PFSK-1 (cell line): Measurements from ENCODE around the gene NDFIP1.

Experiments used
- FOXP2 ChIP-seq: optimal IDR thresholded peaks from 2 replicates; pipeline ENCODE3; 2011; ENCODE audit warnings: borderline replicate concordance, control low read depth, inconsistent platforms; ENCODE audit not compliant: insufficient read depth; ENCODE audit errors: extremely low read length, extremely low read depth
- POLR2AphosphoS5 ChIP-seq: IDR thresholded peaks from 2 replicates; pipeline ENCODE4 v1.6.1; 2012; ENCODE audit warnings: low read depth, mild to moderate bottlenecking, control low read depth, low read length, moderate library complexity
- SIN3A ChIP-seq: IDR thresholded peaks from 2 replicates; pipeline ENCODE4 v1.6.1; 2012; ENCODE audit warnings: mild to moderate bottlenecking, low read length, moderate library complexity, borderline replicate concordance; ENCODE audit not compliant: insufficient read depth
- TAF1 ChIP-seq: IDR thresholded peaks from 2 replicates; pipeline ENCODE4 v1.6.1; 2012; ENCODE audit warnings: low read length, control low read depth, borderline replicate concordance; ENCODE audit not compliant: insufficient read depth
- TF ChIP-seq, protein P1 (sequence below), 2 experiments: IDR thresholded peaks; 2 replicates each; pipeline versions ENCODE4 v1.6.1 to v1.8.0; 2011 to 2012; ENCODE audit warnings: low read depth in 2 of 2, low read length in 2 of 2, control low read depth in 1 of 2, inconsistent platforms in 1 of 2, mild to moderate bottlenecking in 1 of 2, moderate library complexity in 1 of 2; ENCODE audit not compliant: insufficient read depth in 1 of 2

DNA sequence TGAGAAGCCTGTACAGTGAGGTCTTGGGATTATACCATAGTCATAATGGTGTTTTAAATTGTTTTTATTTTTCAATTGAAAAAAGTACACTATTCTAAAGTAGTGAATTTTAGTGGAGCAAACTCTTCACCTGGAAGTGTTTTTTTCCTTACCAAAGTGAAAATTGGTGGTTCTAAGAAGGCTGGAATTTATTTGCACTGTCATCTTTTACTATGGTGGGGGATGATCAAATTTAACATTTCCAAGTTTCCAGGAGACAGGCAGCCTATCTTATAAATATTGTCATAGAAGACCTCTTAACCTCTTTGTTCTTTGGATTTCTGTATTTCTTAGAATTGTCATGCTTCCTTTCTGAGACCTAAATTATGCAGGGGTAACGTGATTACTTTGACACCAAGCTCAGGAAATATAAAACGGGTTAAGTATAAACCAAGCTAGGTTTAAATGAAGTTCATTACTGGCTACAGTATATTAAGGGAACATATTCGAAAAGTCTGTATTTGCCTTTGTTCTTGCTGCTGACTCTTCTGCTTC lies 20.2 kb downstream of the NDFIP1 start:
- TF ChIP-seq POLR2AphosphoS5 (no peak), SIN3A (no peak), TAF1 (no peak), FOXP2 (no peak)
- TF ChIP-seq, protein P1, sequence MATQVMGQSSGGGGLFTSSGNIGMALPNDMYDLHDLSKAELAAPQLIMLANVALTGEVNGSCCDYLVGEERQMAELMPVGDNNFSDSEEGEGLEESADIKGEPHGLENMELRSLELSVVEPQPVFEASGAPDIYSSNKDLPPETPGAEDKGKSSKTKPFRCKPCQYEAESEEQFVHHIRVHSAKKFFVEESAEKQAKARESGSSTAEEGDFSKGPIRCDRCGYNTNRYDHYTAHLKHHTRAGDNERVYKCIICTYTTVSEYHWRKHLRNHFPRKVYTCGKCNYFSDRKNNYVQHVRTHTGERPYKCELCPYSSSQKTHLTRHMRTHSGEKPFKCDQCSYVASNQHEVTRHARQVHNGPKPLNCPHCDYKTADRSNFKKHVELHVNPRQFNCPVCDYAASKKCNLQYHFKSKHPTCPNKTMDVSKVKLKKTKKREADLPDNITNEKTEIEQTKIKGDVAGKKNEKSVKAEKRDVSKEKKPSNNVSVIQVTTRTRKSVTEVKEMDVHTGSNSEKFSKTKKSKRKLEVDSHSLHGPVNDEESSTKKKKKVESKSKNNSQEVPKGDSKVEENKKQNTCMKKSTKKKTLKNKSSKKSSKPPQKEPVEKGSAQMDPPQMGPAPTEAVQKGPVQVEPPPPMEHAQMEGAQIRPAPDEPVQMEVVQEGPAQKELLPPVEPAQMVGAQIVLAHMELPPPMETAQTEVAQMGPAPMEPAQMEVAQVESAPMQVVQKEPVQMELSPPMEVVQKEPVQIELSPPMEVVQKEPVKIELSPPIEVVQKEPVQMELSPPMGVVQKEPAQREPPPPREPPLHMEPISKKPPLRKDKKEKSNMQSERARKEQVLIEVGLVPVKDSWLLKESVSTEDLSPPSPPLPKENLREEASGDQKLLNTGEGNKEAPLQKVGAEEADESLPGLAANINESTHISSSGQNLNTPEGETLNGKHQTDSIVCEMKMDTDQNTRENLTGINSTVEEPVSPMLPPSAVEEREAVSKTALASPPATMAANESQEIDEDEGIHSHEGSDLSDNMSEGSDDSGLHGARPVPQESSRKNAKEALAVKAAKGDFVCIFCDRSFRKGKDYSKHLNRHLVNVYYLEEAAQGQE (IDR thresholded peaks at IDR 0.05; ENCODE audit: insufficient read depth in 1 of 2, low read depth in 2 of 2, low read length in 2 of 2) = no peak
